NCI-H1436 treated with DMSO at 0.1 percent for 48 hours (cell line): ENCODE measurements around the gene KIAA0753.
"Not testable (repeated sequence)": the region's sequence is repeated elsewhere in the genome, so short reads cannot be mapped to it uniquely, and the experiment has no call there.

Source experiments
- DNase-seq: peaks from one replicate; lab custom pipeline; 2025; lab: John Stamatoyannopoulos, UW

Gene KIAA0753

GRCh38 chr17:6596941-6597340 lies 43.6 kb downstream of the KIAA0753 start:
- no peak for DNase-seq

- no peak for DNase-seq
Measured at GRCh38 chr17:6596511-6596910, 44.0 kb downstream of the KIAA0753 start.

GRCh38 chr17:6596081-6596480 lies 44.4 kb downstream of the KIAA0753 start:
- no peak for DNase-seq

- not testable (repeated sequence) for DNase-seq
Measured at GRCh38 chr17:6593371-6593770, 47.1 kb downstream of the KIAA0753 start.

- DNase-seq = no peak
Measured at GRCh38 chr17:6592173-6592572, 48.3 kb downstream of the KIAA0753 start.

GRCh38 chr17:6591599-6592158 lies 48.8 kb downstream of the KIAA0753 start:
- DNase-seq = no peak

- no peak for DNase-seq
Measured at GRCh38 chr17:6589266-6589946, 51.1 kb downstream of the KIAA0753 start.

GRCh38 chr17:6588165-6588564 lies 52.3 kb downstream of the KIAA0753 start:
- DNase-seq = no peak

GRCh38 chr17:6587310-6587709 lies 53.2 kb downstream of the KIAA0753 start:
- no peak for DNase-seq

- no peak for DNase-seq
Measured at GRCh38 chr17:6583411-6583810, 57.1 kb downstream of the KIAA0753 start.

GRCh38 chr17:6580625-6581024 lies 59.9 kb downstream of the KIAA0753 start:
- no peak for DNase-seq

GRCh38 chr17:6578491-6578890 lies 62.0 kb downstream of the KIAA0753 start:
- no peak for DNase-seq

GRCh38 chr17:6577686-6578263 lies 62.7 kb downstream of the KIAA0753 start:
- no peak for DNase-seq

GRCh38 chr17:6576038-6576785 lies 64.3 kb downstream of the KIAA0753 start:
- DNase-seq = no peak

GRCh38 chr17:6575596-6575988 lies 64.9 kb downstream of the KIAA0753 start:
- no peak for DNase-seq

- DNase-seq = no peak
Measured at GRCh38 chr17:6574687-6575595, 65.6 kb downstream of the KIAA0753 start.

- DNase-seq = no peak
Measured at GRCh38 chr17:6573982-6574686, 66.4 kb downstream of the KIAA0753 start.

GRCh38 chr17:6573495-6573894 lies 67.0 kb downstream of the KIAA0753 start:
- DNase-seq = not testable (repeated sequence)

GRCh38 chr17:6572972-6573370 lies 67.5 kb downstream of the KIAA0753 start:
- DNase-seq = no peak

GRCh38 chr17:6571452-6571781 lies 69.1 kb downstream of the KIAA0753 start:
- DNase-seq = no peak

- no peak for DNase-seq
Measured at GRCh38 chr17:6570731-6571451, 69.6 kb downstream of the KIAA0753 start.
